Heart left ventricle (tissue), 13 donors: ENCODE data around the gene IPO13.

Experiments
- POLR2A ChIP-seq, 2 donors: fragments of 450-650 bp; IDR thresholded peaks; one replicate each; pipeline ENCODE4 v1.6.1; 2017; ENCODE audit warnings: antibody characterized with exemption in 2 of 2, mild to moderate bottlenecking in 2 of 2, moderate library complexity in 2 of 2
- TF ChIP-seq, protein P1 (sequence below), 12 donors: fragments of 200-600 bp; sonication (generic) in 4 of 12; IDR thresholded peaks; one replicate each; pipeline versions ENCODE4 v1.5.0 to v1.8.0; 2018 to 2022; ENCODE audit warnings: antibody characterized with exemption in 12 of 12, mild to moderate bottlenecking in 5 of 12
- donor health status: ischemic (EF 13 %, LVEDD 7.1; RV severe dilation, severe dysfunction).
- donor health status: DM: no; HTN: yes; CAD: no.
- donor health status: DM: no; HTN: no; CAD: no.
- donor health status: ischemic (EF 25% LVEDD 6.9; RV normal size, moderate dysfunction).
- donor health status: ischemic (EF 25% LVEDD 5.7; RV mildly dilated, moderate dysfunction).
- donor health status: ischemic (EF 35%, LVEDD 5.7; RV mildly dilated, moderate dysfunction).
- donor health status: nonischemic (EF 11% LVEDD 7.7; RV severe dilation, severe dysfunction).
- donor health status: DM: yes; HTN: yes; CAD: no.
- donor health status: PGD.
- donor health status: ischemic (EF 29% LVEDD 5.4; RV normal size, mild dysfunction).
- donor health status: nonischemic (EF 23%, LVEDD 6.1; RV moderate dilation, normal function).

DNA sequence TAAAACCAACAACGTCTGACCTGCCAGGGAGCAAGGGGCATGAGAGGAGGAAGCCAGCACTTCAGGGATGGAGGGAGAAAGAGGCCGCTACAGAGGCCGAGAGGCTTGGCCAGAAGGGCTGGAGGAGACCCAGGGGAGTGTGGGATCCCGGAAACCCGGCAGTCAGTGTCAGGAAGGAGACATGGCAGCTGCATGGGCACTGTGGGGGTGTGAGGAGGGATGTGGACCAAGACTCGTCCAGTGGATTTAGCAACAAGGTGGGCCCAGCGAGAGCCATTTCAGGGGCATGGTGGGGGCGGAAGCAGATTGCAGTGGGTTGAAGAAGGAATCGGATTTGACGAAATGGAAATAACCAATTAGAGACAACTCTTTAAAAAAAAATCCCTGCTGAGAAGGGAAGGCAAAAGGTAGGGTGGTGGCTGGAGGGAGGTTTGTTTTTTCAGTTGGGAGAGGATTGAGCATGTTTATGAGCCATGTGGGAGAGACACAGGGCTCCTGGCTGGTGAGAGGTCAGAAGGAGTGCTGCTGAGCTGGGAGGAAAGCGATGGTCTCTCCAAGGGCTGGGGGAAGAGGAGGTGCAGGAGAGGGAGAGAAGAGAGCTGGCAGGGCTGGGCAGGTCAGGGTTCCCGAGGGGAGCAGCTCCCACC is 36.6 kb downstream of the IPO13 start:
- TF ChIP-seq POLR2A (IDR thresholded peaks at IDR 0.05) = no peak
- TF ChIP-seq, protein P1, sequence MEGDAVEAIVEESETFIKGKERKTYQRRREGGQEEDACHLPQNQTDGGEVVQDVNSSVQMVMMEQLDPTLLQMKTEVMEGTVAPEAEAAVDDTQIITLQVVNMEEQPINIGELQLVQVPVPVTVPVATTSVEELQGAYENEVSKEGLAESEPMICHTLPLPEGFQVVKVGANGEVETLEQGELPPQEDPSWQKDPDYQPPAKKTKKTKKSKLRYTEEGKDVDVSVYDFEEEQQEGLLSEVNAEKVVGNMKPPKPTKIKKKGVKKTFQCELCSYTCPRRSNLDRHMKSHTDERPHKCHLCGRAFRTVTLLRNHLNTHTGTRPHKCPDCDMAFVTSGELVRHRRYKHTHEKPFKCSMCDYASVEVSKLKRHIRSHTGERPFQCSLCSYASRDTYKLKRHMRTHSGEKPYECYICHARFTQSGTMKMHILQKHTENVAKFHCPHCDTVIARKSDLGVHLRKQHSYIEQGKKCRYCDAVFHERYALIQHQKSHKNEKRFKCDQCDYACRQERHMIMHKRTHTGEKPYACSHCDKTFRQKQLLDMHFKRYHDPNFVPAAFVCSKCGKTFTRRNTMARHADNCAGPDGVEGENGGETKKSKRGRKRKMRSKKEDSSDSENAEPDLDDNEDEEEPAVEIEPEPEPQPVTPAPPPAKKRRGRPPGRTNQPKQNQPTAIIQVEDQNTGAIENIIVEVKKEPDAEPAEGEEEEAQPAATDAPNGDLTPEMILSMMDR (IDR thresholded peaks at IDR 0.05) = no peak
